Psoas muscle (tissue), 8 donors: ENCODE measurements around the gene PKN3. TPM values are rescaled to one million over a fixed set of nuclear protein-coding genes. Genes with fewer than 3 reads are reported as not detected.

ENCODE experiments used
- ATAC-seq, 4 donors: fragments of 200-7000 bp; cut with Tn5 transposase; one replicate each; pipeline ENCODE4 v1.9.1; 2020; ENCODE audit warnings: moderate library complexity in 3 of 4, mild to moderate bottlenecking in 2 of 4
- DNase-seq, 2 donors: peaks; one replicate each; pipeline ENCODE4 v3.0.0-alpha.2; 2020
- H3K27ac ChIP-seq: fragments of 200-600 bp; one replicate; pipeline ENCODE4 v1.8.0; 2022
- H3K27me3 ChIP-seq, 3 donors: fragments of 200-600 bp in 1 of 3; one replicate each; pipeline versions ENCODE4 v1.6.1 to v1.8.0; 2013 to 2022; ENCODE audit warnings: low read length in 2 of 3, mild to moderate bottlenecking in 2 of 3, moderate library complexity in 1 of 3; ENCODE audit not compliant: insufficient read depth in 3 of 3
- H3K36me3 ChIP-seq, 2 donors: fragments of 200-600 bp in 1 of 2; one replicate each; pipeline versions ENCODE4 v1.6.1 to v1.8.0; 2013 to 2022; ENCODE audit warnings: low read depth in 1 of 2, mild to moderate bottlenecking in 1 of 2, moderate library complexity in 1 of 2; ENCODE audit not compliant: insufficient read depth in 1 of 2
- H3K4me1 ChIP-seq: fragments of 200-600 bp; one replicate; pipeline ENCODE4 v1.8.0; 2022
- H3K4me3 ChIP-seq: fragments of 200-600 bp; one replicate; pipeline ENCODE4 v1.8.0; 2022; ENCODE audit warnings: mild to moderate bottlenecking
- H3K9me3 ChIP-seq: fragments of 200-600 bp; one replicate; pipeline ENCODE4 v1.8.0; 2022
- CTCF ChIP-seq: fragments of 200-600 bp; IDR thresholded peaks from one replicate; pipeline ENCODE4 v1.8.0; 2022; ENCODE audit warnings: antibody characterized with exemption
- WGBS, 3 donors: extraction: QIAGEN DNeasy Blood & Tissue Kit; methylation state at CpG; one replicate each; pipeline versions ENCODE4 v1.1.6 to v1.1.7; 2013; 5-methylcytosine and 5-hydroxymethylcytosine counted together
- intact Hi-C, 2 donors: fragments of 100-400 bp; cut with DNase I; formaldehyde crosslinking; loops; one replicate each; pipeline versions ENCODE4 v1.11.0 to v1.14.2; 2022
- polyA plus RNA-seq, 3 donors: library from polyadenylated mRNA; stranded (reverse); fragments of 200-250 nt; gene quantifications; one replicate each; pipeline ENCODE4 v1.2.3, GENCODE V29; 2013
- total RNA-seq, 4 donors: library from RNA; stranded (reverse); fragmentation: NEBNext Ultra II Directional in 2 of 4; extraction: Animal tissue kit (Norgen Biotek cat#: 25700) in 2 of 4; gene quantifications; one replicate each; pipeline versions ENCODE4 v1.2.1 to v1.2.4, GENCODE V29; 2021 to 2023
- donor health status: healthy with polysubstance abuse.
- donor health status: DM: no; HTN: no; CAD: no; lungs with moderate emphysema.
- donor health status: Bipolar disorder and iron deficiency.
- donor health status: healthy.
- donor health status: DM: yes; HTN: yes; CAD: no.
- donor health status: DM: no; HTN: no; CAD: no.
- donor health status: DM: no; HTN: no; CAD: no.
- donor health status: DM: yes; HTN: yes; CAD: no.

PKN3 gene
- total and polyA plus RNA-seq, 7 donors: 2.6 to 5.0 (median 3.3) TPM

GRCh38 chr9:128732576-128732975 lies 30.3 kb downstream of the PKN3 start:
- intact Hi-C loops: no loop called here
- ATAC-seq (no peak), DNase-seq (no peak)
- TF ChIP-seq CTCF: no peak
- 80 to 87% (median 85%) methylated on average over 13 of the region's 13 CpGs for WGBS, 3 donors
- no peak overlapping the region for H3K4me3 ChIP-seq
- H3K27ac ChIP-seq: no peak overlapping the region
- H3K9me3 ChIP-seq: no peaks in the 10 kb centered on the region
- no peaks in the 10 kb centered on the region for H3K4me1 ChIP-seq
- H3K36me3 ChIP-seq: peaks cover 0 to 62% of the 10 kb centered on the region in 2 donors
- H3K27me3 ChIP-seq: no peaks in the 10 kb centered on the region

GRCh38 chr9:128733256-128733655 lies 31.0 kb downstream of the PKN3 start:
- no peaks in the 10 kb centered on the region for H3K4me1 ChIP-seq
- peak in 1 of 2 donors; percentile 57 for DNase-seq
- peaks cover 0 to 64% of the 10 kb centered on the region in 2 donors for H3K36me3 ChIP-seq
- TF ChIP-seq CTCF: peak; percentile 50
- 37 to 44% (median 43%) methylated on average over 9 of the region's 9 CpGs for WGBS, 3 donors
- H3K9me3 ChIP-seq: no peaks in the 10 kb centered on the region
- intact Hi-C loops: no loop called here
- ATAC-seq: peak; percentile 58 to 75 (median 67)
- no peak overlapping the region for H3K27ac ChIP-seq
- H3K4me3 ChIP-seq: no peak overlapping the region
- no peaks in the 10 kb centered on the region for H3K27me3 ChIP-seq

- peaks cover 0 to 78% of the 10 kb centered on the region in 2 donors for H3K36me3 ChIP-seq
- peak in 3 of 4 donors; percentile 23 to 42 (median 34) for ATAC-seq
- intact Hi-C loops: no loop called here
- no peak for TF ChIP-seq CTCF
- H3K4me3 ChIP-seq: no peak overlapping the region
- H3K9me3 ChIP-seq: no peaks in the 10 kb centered on the region
- no peaks in the 10 kb centered on the region for H3K27me3 ChIP-seq
- no peaks in the 10 kb centered on the region for H3K4me1 ChIP-seq
- 73 to 83% (median 79%) methylated on average over 1 to 2 of the region's 2 CpGs for WGBS, 3 donors
- no peak for DNase-seq
- no peak overlapping the region for H3K27ac ChIP-seq
Measured at GRCh38 chr9:128735373-128735772, 33.1 kb downstream of the PKN3 start.

GRCh38 chr9:128742401-128742800 lies 40.1 kb downstream of the PKN3 start:
- DNase-seq (no peak), ATAC-seq (peak in 1 of 4 donors; percentile 26)
- no peaks in the 10 kb centered on the region for H3K9me3 ChIP-seq
- H3K36me3 ChIP-seq: peaks cover 0 to 66% of the 10 kb centered on the region in 2 donors
- no peak overlapping the region for H3K4me3 ChIP-seq
- H3K4me1 ChIP-seq: no peaks in the 10 kb centered on the region
- H3K27ac ChIP-seq: no peak overlapping the region
- no peak for TF ChIP-seq CTCF
- intact Hi-C loops: no loop called here
- no peaks in the 10 kb centered on the region for H3K27me3 ChIP-seq
- 74 to 78% (median 77%) methylated on average over 20 of the region's 20 CpGs for WGBS, 3 donors

GRCh38 chr9:128743421-128743820 lies 41.1 kb downstream of the PKN3 start:
- H3K27ac ChIP-seq: no peak overlapping the region
- H3K27me3 ChIP-seq: no peaks in the 10 kb centered on the region
- no peak for TF ChIP-seq CTCF
- no peak overlapping the region for H3K4me3 ChIP-seq
- WGBS, 3 donors: 97 to 100% (median 100%) methylated on average over 1 of the region's 1 CpG
- DNase-seq: no peak
- intact Hi-C loops: no loop called here
- H3K9me3 ChIP-seq: no peaks in the 10 kb centered on the region
- H3K4me1 ChIP-seq: no peaks in the 10 kb centered on the region
- ATAC-seq: no peak
- H3K36me3 ChIP-seq: peaks cover 0 to 69% of the 10 kb centered on the region in 2 donors
